CD4-positive, CD25-positive, alpha-beta regulatory T cell (primary cell): ENCODE results near the gene SYT17. TPM values are rescaled to one million over a fixed set of nuclear protein-coding genes. Genes with fewer than 3 reads are reported as not detected.

ENCODE experiments used
- ATAC-seq, 2 donors: fragments of 150-1000 bp; cut with Tn5 transposase; one replicate each; pipeline ENCODE4 v1.10.0; 2021; ENCODE audit warnings: low read depth in 2 of 2, moderate number of reproducible peaks in 2 of 2, moderate library complexity in 1 of 2
- DNase-seq, 3 donors: peaks; one replicate each; pipeline versions ENCODE4 v3.0.0 to v3.0.0-alpha.2; 2012 to 2022; ENCODE audit warnings: mixed read lengths in 1 of 3
- H3K27ac ChIP-seq: one replicate; pipeline ENCODE4 v1.7.0; 2013; ENCODE audit warnings: mild to moderate bottlenecking, low read length; ENCODE audit not compliant: insufficient read depth, poor library complexity, severe bottlenecking
- H3K27me3 ChIP-seq: one replicate; pipeline ENCODE4 v1.7.0; 2013; ENCODE audit warnings: low read length; ENCODE audit not compliant: control insufficient read depth, insufficient read depth
- H3K36me3 ChIP-seq: one replicate; pipeline ENCODE4 v1.7.0; 2013; ENCODE audit warnings: mild to moderate bottlenecking, low read length, moderate library complexity; ENCODE audit not compliant: control insufficient read depth, insufficient read depth
- H3K4me1 ChIP-seq: 2 replicates; pipeline ENCODE4 v1.7.0; 2013; ENCODE audit warnings: mild to moderate bottlenecking, low read length; ENCODE audit not compliant: insufficient read depth, control insufficient read depth, poor library complexity, severe bottlenecking
- H3K4me3 ChIP-seq: one replicate; pipeline ENCODE4 v1.7.0; 2013; ENCODE audit warnings: low read depth, mild to moderate bottlenecking, low read length, moderate library complexity
- H3K9me3 ChIP-seq, 2 experiments: 1 replicate in 1 of 2; 2 replicates in 1 of 2; pipeline ENCODE4 v1.7.0; 2013; ENCODE audit warnings: low read length in 2 of 2, mild to moderate bottlenecking in 1 of 2, moderate library complexity in 1 of 2; ENCODE audit not compliant: control insufficient read depth in 2 of 2
- H3K27ac Mint-ChIP-seq, 3 donors: one replicate each; pipeline ENCODE4 v1.8.0; 2020 to 2022; ENCODE audit warnings: mild to moderate bottlenecking in 3 of 3, mixed read lengths in 3 of 3, moderate library complexity in 2 of 3
- H3K27me3 Mint-ChIP-seq: one replicate; pipeline ENCODE4 v1.8.0; 2022; ENCODE audit warnings: mild to moderate bottlenecking, mixed read lengths
- H3K36me3 Mint-ChIP-seq: one replicate; pipeline ENCODE4 v1.8.0; 2020; ENCODE audit warnings: mixed read lengths
- H3K4me1 Mint-ChIP-seq, 4 donors: one replicate each; pipeline ENCODE4 v1.8.0; 2020 to 2022; ENCODE audit warnings: mixed read lengths in 4 of 4, mild to moderate bottlenecking in 1 of 4
- H3K4me3 Mint-ChIP-seq, 4 donors: one replicate each; pipeline ENCODE4 v1.8.0; 2020 to 2022; ENCODE audit warnings: mild to moderate bottlenecking in 4 of 4, mixed read lengths in 4 of 4, moderate library complexity in 3 of 4
- H3K9me3 Mint-ChIP-seq, 7 donors: one replicate each; pipeline ENCODE4 v1.8.0; 2020 to 2022; ENCODE audit warnings: mixed read lengths in 7 of 7, mild to moderate bottlenecking in 3 of 7, moderate library complexity in 2 of 7
- polyA plus RNA-seq, 4 donors: library from polyadenylated mRNA; unstranded; fragments of 300-500 nt; fragmentation: Illumina TruSeq; gene quantifications; one replicate each; pipeline ENCODE4 v1.2.3, GENCODE V29; 2021
- total RNA-seq: library from RNA; stranded (reverse); gene quantifications from one replicate; pipeline ENCODE4 v1.2.3, GENCODE V29; 2022

SYT17 gene
- total and polyA plus RNA-seq, 5 donors from 2014 or later, result 0.25 TPM; not detected in 4

DNA sequence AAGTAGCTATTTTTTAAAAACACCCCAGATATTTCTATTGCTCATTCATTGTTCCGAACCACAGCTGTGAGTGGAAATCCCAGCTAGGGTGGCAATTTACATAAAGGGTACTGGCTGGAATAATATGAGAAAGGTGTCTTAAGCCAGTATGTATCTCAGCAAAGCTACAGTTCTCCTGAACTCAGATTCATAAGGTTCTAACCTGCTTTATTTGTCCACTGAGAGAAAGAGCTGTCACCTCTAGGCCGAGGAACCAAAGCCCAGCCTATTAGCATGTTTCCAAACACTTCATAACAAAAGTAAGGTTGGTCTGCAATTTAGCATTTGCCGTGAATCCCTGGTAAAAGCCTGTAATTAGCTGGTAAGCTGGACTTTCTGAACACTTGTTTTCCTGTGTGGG, 60.5 kb downstream of the SYT17 start:
- no peaks in the 10 kb centered on the region for H3K4me1 ChIP-seq
- DNase-seq (no peak), ATAC-seq (no peak)
- H3K4me3 ChIP-seq, result no peak overlapping the region
- no peak overlapping the region for H3K27ac ChIP-seq
- Mint-ChIP-seq H3K4me3 (no peak overlapping the region), H3K27me3 (peaks cover 12% of the 10 kb centered on the region), H3K27ac (no peak overlapping the region), H3K9me3 (peaks cover 0 to 10% (median 4%) of the 10 kb centered on the region in 7 donors), H3K36me3 (no peaks in the 10 kb centered on the region), H3K4me1 (no peaks in the 10 kb centered on the region)
- H3K9me3 ChIP-seq, result no peaks in the 10 kb centered on the region
- no peaks in the 10 kb centered on the region for H3K27me3 ChIP-seq
- no peaks in the 10 kb centered on the region for H3K36me3 ChIP-seq

DNA sequence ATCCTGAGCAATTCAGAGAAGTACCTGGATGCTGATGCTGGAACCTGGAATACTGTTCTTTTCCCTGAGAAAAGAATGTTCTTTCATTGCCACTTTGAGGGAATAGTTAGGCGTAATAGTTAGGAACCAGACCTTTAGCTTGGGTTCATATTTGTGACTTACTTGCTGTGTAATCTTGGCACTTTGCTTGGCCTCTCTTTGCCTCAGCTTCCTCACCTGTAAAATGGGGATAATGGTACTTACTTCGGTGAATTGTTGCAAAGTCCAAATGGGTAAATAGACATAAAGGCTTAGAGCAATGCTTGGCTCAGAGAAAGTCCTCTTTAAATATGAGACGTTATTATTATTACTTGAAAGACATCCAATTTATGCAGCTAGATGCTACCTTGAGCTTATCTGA, 62.5 kb downstream of the SYT17 start:
- H3K4me3 Mint-ChIP-seq, result no peak overlapping the region
- no peaks in the 10 kb centered on the region for H3K36me3 ChIP-seq
- no peaks in the 10 kb centered on the region for H3K27me3 ChIP-seq
- H3K36me3 Mint-ChIP-seq, result no peaks in the 10 kb centered on the region
- peaks cover 12% of the 10 kb centered on the region for H3K27me3 Mint-ChIP-seq
- peaks cover 2 to 6% of the 10 kb centered on the region in 2 experiments for H3K9me3 ChIP-seq
- H3K4me1 ChIP-seq, result no peaks in the 10 kb centered on the region
- ATAC-seq, result no peak
- no peak for DNase-seq
- peaks cover 1 to 16% (median 6%) of the 10 kb centered on the region in 7 donors for H3K9me3 Mint-ChIP-seq
- H3K27ac Mint-ChIP-seq, result no peak overlapping the region
- H3K4me1 Mint-ChIP-seq, result no peaks in the 10 kb centered on the region
- H3K4me3 ChIP-seq, result no peak overlapping the region
- H3K27ac ChIP-seq, result no peak overlapping the region

DNA sequence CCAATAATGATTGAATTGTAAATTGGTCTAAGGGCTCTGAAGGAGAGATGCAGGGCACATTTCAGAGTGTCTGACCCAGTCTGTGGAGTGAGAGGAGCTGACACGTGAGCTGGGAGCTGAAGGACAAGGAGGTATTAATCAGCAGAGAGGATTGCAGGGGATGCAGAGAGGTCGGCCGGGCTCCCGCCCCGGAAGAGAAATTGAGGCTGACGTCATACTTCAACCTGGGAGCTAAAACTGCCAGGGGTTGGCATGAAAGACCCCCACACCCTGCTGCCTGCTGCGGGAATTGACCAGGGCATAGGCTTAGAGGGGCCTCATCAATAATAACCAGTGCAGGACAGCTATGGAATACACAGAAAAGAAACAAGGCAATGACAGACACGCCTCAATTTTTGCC, 63.8 kb downstream of the SYT17 start:
- Mint-ChIP-seq H3K27ac (no peak overlapping the region), H3K36me3 (no peaks in the 10 kb centered on the region), H3K4me3 (no peak overlapping the region), H3K27me3 (peaks cover 12% of the 10 kb centered on the region), H3K4me1 (no peaks in the 10 kb centered on the region), H3K9me3 (peaks cover 2 to 25% (median 8%) of the 10 kb centered on the region in 7 donors)
- no peak overlapping the region for H3K4me3 ChIP-seq
- DNase-seq (no peak), ATAC-seq (no peak)
- H3K27me3 ChIP-seq, result no peaks in the 10 kb centered on the region
- H3K27ac ChIP-seq, result no peak overlapping the region
- H3K9me3 ChIP-seq, result peaks cover 2 to 14% of the 10 kb centered on the region in 2 experiments
- H3K36me3 ChIP-seq, result no peaks in the 10 kb centered on the region
- no peaks in the 10 kb centered on the region for H3K4me1 ChIP-seq

DNA sequence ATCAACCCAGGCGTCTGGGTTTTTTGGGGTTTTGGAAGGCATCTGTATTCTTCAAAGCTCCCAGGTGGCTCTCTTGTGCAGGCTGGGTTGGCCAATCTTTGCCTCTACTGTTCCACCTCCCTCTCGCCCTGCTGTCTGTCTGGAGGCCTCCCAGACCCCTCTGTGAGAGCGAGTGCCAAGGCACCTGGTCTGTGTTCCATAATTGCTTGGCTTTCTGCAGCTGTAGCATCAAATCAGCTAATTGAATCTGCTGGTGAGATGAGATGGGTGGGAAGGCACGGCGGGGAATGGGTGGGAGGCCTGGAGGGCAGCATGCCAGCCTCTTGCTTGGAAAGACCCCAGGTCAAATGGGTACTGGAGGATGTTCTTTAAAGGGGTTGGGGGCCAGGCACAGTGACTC, 64.9 kb downstream of the SYT17 start:
- Mint-ChIP-seq H3K27me3 (peaks cover 4% of the 10 kb centered on the region), H3K4me1 (no peaks in the 10 kb centered on the region), H3K27ac (no peak overlapping the region), H3K9me3 (peaks cover 2 to 25% (median 10%) of the 10 kb centered on the region in 7 donors), H3K4me3 (no peak overlapping the region), H3K36me3 (no peaks in the 10 kb centered on the region)
- no peak overlapping the region for H3K27ac ChIP-seq
- DNase-seq (no peak), ATAC-seq (no peak)
- peaks cover 2 to 14% of the 10 kb centered on the region in 2 experiments for H3K9me3 ChIP-seq
- no peaks in the 10 kb centered on the region for H3K27me3 ChIP-seq
- no peaks in the 10 kb centered on the region for H3K4me1 ChIP-seq
- H3K4me3 ChIP-seq, result no peak overlapping the region
- no peaks in the 10 kb centered on the region for H3K36me3 ChIP-seq

DNA sequence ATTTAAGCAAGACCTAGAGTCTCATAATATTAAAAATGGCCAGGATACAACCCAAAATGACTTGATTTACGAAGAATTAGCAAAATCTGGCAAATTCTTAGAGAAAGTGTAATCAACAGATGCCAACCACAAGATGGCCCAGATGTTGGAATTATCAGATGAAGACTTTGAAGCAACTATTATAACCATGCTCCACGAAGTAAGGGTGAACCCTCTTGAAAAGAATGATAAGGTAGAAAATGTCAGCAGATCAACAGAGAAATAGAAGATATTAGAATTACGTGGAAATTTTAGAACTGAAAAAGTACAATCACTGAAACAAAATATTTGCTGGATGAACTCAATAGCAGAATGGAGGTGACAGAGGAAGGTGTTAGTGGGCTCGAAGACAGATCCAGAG, 67.4 kb downstream of the SYT17 start:
- DNase-seq, result no peak
- no peaks in the 10 kb centered on the region for H3K4me1 ChIP-seq
- no peak overlapping the region for H3K27ac ChIP-seq
- Mint-ChIP-seq H3K9me3 (peaks cover 2 to 35% (median 8%) of the 10 kb centered on the region in 7 donors), H3K27me3 (no peaks in the 10 kb centered on the region), H3K4me3 (no peak overlapping the region), H3K27ac (no peak overlapping the region), H3K4me1 (no peaks in the 10 kb centered on the region), H3K36me3 (no peaks in the 10 kb centered on the region)
- H3K4me3 ChIP-seq, result no peak overlapping the region
- H3K9me3 ChIP-seq, result peaks cover 2 to 21% of the 10 kb centered on the region in 2 experiments
- no peaks in the 10 kb centered on the region for H3K27me3 ChIP-seq
- no peak for ATAC-seq
- H3K36me3 ChIP-seq, result no peaks in the 10 kb centered on the region

DNA sequence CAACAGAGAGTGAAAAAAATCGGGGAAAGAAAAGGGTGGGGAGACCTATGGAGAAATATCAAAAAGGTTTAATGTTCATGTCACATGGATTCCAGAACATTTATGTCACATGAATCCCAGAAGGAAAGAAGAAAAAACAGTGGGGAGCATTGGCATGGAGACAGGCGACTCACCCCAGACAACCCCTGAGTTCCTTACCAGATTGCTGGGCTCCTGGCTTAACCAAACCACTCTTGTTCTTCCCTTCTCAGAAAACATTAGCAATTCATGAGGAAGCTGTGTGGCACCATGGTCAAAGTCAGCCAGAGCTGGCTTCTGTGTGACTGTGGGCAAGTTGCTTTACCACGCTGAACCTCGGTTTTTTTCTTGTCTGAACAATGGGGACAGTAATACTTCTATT, 67.8 kb downstream of the SYT17 start:
- Histone ChIP-seq H3K4me1 (no peaks in the 10 kb centered on the region), H3K36me3 (no peaks in the 10 kb centered on the region), H3K9me3 (peaks cover 2 to 22% of the 10 kb centered on the region in 2 experiments), H3K4me3 (no peak overlapping the region), H3K27ac (no peak overlapping the region), H3K27me3 (no peaks in the 10 kb centered on the region)
- Mint-ChIP-seq H3K4me1 (no peaks in the 10 kb centered on the region), H3K27ac (no peak overlapping the region), H3K36me3 (no peaks in the 10 kb centered on the region), H3K27me3 (no peaks in the 10 kb centered on the region), H3K4me3 (no peak overlapping the region), H3K9me3 (peaks cover 2 to 35% (median 8%) of the 10 kb centered on the region in 7 donors)
- DNase-seq (no peak), ATAC-seq (no peak)

DNA sequence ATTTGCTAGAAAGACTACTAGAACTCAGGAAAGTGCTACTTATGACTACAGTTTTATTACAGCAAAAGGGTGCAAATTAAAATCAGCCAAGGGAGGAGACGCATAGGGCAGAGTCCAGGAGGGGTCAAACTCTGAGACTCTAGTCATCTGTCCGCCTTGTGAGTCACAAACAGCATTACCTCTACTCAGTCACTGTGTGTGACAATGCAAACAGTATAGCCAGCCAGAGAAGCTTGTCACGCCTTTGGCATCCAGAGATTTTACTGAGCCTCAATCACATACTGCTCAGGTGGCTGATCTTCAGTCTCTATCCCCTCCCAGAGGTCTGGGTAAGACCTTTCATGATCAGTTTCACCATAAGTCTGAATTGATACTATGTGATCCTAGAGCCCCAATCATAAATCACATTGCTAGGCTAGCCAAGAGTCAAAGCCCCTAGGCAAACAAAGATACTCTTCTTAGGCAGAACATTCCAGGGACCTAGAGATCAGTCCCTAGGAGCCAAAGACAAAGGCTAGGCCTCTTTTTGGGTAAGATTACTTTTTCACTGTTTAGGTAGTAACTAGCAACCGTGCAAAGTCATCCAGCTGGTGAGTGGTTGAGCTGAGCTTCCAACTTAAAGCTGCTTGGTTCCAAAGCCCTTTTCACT, 68.6 kb downstream of the SYT17 start:
- Histone ChIP-seq H3K9me3 (peaks cover 2 to 22% of the 10 kb centered on the region in 2 experiments), H3K27ac (no peak overlapping the region), H3K4me3 (no peak overlapping the region), H3K27me3 (no peaks in the 10 kb centered on the region), H3K36me3 (no peaks in the 10 kb centered on the region), H3K4me1 (no peaks in the 10 kb centered on the region)
- DNase-seq, result no peak
- Mint-ChIP-seq H3K27me3 (no peaks in the 10 kb centered on the region), H3K4me1 (no peaks in the 10 kb centered on the region), H3K4me3 (no peak overlapping the region), H3K36me3 (no peaks in the 10 kb centered on the region), H3K27ac (no peak overlapping the region), H3K9me3 (peaks cover under 1 to 35% (median 8%) of the 10 kb centered on the region in 7 donors)
- ATAC-seq, result no peak

DNA sequence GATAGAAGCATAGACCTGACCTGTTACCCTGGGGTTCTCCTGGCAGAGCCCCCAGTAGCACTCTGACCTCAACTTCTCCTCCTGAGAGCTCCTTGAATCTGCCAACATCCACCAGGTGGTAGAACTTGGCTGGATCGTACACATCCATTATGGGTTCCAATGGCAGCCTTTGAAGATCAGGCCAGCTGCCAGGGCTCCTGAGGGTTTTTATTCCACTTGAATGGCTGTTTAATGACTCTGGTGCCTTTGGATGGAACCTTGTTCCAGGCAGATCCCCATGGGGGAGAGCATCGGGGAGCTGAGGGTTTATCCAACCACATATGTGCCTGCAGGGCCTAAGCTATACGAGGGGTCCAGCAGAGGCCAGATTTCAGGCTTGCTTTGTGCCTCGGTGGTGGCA, 70.4 kb downstream of the SYT17 start:
- no peaks in the 10 kb centered on the region for H3K4me1 Mint-ChIP-seq
- H3K36me3 Mint-ChIP-seq, result no peaks in the 10 kb centered on the region
- no peaks in the 10 kb centered on the region for H3K27me3 ChIP-seq
- DNase-seq (no peak), ATAC-seq (no peak)
- peaks cover 1 to 33% (median 8%) of the 10 kb centered on the region in 7 donors for H3K9me3 Mint-ChIP-seq
- H3K4me3 ChIP-seq, result no peak overlapping the region
- no peak overlapping the region for H3K27ac Mint-ChIP-seq
- H3K27me3 Mint-ChIP-seq, result no peaks in the 10 kb centered on the region
- no peaks in the 10 kb centered on the region for H3K36me3 ChIP-seq
- H3K27ac ChIP-seq, result no peak overlapping the region
- peaks cover 2 to 22% of the 10 kb centered on the region in 2 experiments for H3K9me3 ChIP-seq
- H3K4me3 Mint-ChIP-seq, result no peak overlapping the region
- H3K4me1 ChIP-seq, result no peaks in the 10 kb centered on the region
